Activated T-cell treated with anti-CD3 and anti-CD28 coated beads for 48 hours (primary cell): ENCODE results near the gene NOXRED1.
"Not testable (repeated sequence)": the region's sequence is repeated elsewhere in the genome, so short reads cannot be mapped to it uniquely, and the experiment has no call there.

Experiments used
- DNase-seq: peaks from one replicate; pipeline ENCODE4 v3.0.0-alpha.2; 2020; ENCODE audit warnings: low read depth

Gene NOXRED1, protein sequence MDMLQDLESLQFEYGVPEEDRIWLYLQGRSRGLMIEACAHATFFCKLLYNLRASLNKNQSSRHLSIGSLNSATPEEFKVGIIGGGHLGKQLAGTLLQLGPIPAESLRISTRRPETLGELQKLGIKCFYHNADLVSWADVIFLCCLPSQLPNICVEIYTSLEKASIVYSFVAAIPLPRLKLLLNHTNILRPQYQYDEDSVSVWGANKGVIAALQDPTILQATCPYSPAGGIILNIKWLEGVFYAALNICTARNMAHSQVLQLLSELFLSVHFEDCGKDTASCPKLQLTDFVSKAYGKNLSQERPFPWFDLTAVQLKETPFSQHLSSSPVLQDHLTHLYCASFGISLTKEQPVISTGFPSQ

GRCh38 chr14:77423423-77423822 is at the start of gene NOXRED1:
TSS of gene NOXRED1 (minus strand) at chr14:77423523. CDS start at chr14:77422889, 634 bp downstream.
- no peak for DNase-seq

GRCh38 chr14:77470224-77470870 is 47.0 kb upstream of the NOXRED1 start:
- DNase-seq, result no peak

DNA sequence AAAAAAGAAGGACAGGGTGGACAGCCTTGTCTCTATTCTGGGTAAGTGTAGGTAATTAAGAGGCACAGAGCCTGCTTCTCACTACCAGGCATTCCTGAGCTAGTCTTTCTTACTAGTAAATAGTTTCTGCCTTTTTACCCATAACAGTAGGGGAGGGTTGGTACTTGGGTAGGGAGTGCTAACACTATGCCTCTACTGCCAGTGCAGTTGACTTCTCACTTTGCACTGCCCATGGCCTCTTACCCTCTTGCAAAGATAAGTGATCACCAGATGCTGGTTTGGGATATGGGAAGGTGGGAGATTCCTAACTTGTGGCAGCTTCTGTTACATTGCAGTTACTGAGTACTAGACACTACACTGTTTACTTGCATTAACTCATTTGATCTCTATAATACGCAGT is 46.2 kb upstream of the NOXRED1 start:
- no peak for DNase-seq

GRCh38 chr14:77469067-77469505 is 45.8 kb upstream of the NOXRED1 start:
- no peak for DNase-seq

DNA sequence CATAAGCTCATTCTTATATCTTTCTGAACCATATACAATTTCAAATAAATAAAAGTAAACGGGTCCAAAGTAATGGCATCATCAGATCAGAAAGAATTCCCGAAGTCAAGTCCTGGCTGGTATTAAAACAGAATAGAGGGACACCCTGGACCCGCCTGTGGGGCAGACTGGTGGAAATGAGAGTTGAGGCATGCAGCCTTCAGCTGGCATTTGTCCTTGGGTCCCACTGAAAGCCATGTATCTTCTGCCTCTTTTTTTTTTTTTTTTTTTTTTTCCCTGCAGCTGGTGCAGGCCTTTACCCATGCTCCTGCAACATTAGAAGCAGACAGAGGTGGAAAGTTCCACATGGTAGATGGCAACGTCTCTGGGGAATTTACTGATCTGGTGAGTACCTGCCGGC is 44.5 kb upstream of the NOXRED1 start:
- DNase-seq, result no peak

DNA sequence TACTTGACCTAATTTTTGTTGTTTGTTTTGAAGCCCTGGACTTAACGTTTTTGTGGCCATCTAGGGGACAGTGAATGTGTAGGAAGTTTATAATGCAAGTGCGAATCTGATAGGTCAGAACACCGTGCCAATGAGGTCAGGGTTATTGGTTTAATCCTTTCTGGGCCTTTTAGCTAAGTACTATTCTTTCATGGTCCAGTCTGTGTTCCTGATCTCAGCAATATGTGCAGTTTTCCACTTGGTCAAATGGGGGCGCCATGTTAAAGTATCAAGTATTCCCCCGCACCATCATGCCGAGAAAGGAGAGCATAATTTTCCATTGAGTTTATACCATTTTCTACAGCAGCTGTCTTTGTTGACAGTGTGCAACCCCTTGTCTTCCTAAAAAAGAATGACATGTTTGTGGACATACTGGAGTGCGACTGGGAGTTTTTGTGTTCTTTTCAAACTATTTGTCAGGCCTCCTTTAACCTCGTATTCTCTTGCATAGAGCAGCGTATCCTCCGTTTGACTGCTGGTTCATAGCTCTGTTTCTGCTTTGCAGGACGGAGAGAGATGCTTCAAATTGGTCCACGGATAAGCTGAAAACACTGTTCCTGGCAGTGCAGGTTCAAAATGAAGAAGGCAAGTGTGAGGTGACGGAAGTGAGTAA is 35.9 kb upstream of the NOXRED1 start:
- DNase-seq, result peak; percentile 49

DNA sequence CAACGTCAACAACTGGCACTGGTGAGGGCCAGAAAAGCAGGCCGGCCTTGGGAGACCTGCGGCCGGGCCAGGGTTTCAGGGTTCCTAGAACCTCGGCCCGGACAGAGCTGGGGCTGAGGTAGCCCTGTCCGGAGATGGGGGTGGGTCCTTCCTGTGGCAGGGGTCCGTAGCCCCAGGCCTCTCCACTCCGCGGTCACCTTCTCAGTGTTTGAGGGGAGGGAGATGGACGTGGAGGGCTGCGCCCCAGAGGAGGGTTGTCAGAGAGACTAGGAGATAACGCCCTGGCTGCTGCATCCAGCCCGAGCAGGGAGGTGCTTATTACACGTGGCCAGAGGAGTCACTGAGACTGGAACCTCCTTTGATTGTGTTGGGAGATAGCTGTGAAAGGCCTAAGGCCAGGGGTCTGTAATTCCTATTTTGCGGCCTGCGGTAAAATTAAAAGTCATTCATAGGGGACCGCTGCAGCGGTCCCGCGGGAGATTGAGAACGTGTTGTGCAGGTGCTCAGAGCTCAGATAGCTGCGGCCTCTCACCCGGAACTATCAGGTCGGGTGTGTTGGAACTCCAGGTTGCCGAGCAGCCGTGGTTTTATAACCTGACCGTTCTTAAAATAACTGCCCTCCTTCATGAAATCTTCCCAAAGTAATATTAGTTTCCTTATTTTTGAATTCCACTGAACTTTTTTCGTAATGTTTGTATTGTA is 35.1 kb upstream of the NOXRED1 start:
- peak; percentile 32 for DNase-seq

DNA sequence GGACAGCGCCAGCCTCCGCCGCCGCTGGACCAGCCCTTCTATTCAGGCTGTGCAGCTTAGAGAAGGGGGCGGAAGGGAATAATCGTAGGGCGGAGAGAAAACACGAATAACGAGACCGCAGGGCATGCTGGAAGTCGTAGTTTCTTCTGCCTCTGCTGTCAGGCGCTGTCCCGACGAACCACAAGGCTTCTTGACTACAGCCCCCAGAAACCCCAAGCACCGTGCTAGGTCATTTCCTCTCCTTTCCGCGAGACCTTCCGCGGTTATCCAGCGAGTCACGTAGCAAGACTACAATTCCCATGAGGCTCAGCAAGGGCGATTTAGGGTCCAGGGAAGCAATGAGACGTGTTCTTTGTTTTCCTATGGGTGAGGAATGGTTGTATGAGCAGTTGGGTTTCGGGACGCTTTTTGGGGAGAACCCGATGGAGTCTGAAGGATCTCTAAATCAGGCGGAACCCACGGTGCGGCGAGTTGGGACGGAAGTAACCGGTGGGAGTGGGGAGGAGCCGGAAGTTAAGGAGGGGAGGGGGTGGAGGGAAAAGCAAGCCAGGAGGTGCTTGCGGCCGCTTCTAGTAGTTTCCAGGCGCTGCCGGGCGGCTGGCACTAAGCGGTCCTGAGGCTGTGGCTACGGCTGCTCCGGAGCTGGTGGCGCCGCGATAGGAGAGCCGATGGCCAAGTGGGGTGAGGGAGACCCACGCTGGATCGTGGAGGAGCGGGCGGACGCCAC is 34.4 kb upstream of the NOXRED1 start, which contains the start of the genes AHSA1 and VIPAS39:
Gene AHSA1 (plus strand): TSS at position 572 of the 727 bp plus-strand sequence. CDS start 97 bp downstream, at position 669.
Gene VIPAS39 (minus strand): TSS at position 80 of the 727 bp plus-strand sequence. CDS start 3,499 bp downstream, outside the sequence.
- DNase-seq, result peak; percentile 84

DNA sequence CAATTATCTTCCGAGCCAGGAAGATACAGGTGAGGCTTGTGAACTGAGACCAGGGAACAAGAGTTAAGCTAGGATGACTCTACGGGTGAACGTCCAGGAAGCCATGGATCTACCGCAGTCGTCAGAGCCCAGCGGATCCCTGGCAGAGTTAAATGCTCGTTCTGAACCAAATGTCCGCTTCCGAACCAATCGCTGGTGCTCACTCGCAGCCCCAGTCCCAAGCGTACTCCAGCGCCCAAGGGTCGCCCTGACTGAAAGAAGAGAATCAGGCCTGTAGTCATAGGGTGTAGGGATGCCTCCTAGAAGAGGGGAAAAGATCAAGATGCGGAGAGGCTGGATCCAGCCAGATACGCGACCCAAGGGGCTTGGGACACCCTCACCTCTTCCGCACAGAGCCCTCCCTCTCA is 33.8 kb upstream of the NOXRED1 start:
- no peak for DNase-seq

DNA sequence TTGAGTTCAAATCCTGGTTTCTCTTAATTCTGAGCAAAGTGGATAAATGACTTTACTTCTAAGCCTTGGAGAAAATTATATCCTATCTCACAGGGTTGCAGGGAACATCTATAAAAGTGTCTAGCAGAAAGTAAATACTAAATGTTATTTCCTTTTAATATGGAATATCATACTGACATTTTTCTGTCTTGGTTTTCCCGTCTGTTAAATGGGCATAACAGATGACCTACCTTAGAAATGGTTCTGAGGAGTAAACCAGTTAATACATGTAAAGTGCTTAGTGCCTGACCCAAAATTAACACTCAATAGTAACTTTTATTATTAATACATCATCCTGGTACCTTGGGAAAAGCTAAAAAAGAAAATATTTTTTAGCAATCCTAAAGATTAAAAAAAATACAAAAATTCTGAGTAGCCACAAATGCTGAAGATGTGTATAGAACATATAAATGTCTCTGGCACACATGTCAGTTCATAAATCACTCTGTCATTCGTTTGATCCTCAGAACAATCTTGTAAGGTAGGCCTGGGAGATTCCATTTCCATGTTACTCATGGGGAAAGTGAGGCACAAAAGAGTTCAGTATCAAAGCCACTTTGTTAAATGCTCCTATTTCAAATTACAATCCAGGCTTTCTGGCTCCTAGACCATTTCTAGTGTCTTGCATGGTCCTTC is 32.8 kb upstream of the NOXRED1 start:
- no peak for DNase-seq

GRCh38 chr14:77442196-77442595 is 18.9 kb upstream of the NOXRED1 start:
- no peak for DNase-seq

DNA sequence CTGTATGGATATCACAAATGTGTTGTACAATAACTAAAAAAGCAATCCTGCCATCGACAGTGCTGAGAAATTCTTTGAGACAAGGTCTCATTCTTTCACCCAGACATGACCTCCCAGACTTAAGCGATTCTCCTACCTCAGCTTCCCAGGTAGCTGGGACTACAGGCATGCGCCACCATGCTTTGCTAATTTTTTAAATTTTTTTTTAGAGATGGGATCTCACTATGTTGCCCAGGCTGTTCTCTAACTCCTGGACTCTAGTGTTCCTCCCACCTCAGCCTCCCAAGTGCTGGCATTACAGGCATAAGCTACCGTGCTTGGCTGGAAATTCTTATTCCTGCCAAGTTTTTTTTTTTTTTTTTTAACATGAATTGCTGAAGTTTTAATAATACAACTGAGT is 16.5 kb upstream of the NOXRED1 start:
- no peak for DNase-seq

DNA sequence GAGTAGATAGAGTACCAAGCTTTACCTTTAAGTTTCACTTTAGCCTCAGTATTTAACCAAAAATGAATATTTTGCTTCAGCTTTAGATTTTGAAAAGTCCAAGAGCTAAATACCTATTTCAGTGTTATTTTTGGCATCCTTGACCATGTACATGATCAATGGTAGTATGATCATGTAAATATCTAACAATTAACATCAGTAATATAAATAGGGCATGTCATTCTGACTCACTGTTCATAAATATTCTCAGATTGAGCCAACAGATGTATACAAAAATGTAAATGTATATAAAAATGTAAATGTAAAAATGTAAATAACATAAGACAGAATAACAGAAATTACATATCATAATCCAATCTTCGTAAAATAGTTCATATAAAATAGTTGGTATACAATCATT is 15.3 kb upstream of the NOXRED1 start:
- DNase-seq, result no peak

DNA sequence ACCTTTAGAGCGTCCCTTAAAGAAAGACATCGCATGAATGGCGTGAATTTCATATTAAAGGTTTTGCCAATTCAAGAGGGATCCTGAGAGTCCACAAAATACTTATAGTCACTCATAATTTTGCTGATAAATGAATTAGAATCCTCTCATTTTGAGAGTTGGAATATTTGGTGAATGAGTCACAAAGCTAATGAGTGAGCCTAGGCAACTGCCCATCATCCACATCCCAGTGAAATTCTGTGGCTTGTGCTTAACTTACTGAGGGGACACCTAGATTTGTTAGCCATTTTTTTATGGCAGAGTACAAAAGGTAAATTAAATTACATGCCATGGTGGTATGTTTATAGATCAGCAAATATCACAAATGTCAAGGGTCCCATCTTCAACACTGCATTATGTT is 12.7 kb upstream of the NOXRED1 start:
- no peak for DNase-seq

- no peak for DNase-seq
Measured at GRCh38 chr14:77426396-77426795, 3.1 kb upstream of the NOXRED1 start.

GRCh38 chr14:77424862-77425261 is 1.5 kb upstream of the NOXRED1 start:
- no peak for DNase-seq

DNA sequence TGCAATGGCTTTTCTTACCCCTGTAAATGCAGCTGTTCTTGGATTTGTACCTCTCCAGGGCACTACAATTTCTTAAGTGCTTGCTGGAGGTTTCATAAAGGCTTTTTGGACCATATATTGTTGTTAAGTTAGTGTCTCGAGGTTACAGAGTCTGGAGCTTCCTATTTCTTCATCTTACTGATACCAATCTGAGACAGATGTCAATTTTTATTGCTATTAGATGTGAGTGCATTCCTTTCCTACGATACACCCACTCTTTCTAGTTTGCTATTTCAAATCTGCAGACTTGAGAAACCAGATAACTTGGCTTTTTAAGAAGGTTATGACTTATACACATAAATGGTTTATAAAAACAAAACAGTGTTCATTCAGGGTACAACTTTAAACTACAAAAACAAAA is 2.1 kb downstream of the NOXRED1 start:
- no peak for DNase-seq

GRCh38 chr14:77416836-77417235 is 6.5 kb downstream of the NOXRED1 start:
- DNase-seq, result no peak

DNA sequence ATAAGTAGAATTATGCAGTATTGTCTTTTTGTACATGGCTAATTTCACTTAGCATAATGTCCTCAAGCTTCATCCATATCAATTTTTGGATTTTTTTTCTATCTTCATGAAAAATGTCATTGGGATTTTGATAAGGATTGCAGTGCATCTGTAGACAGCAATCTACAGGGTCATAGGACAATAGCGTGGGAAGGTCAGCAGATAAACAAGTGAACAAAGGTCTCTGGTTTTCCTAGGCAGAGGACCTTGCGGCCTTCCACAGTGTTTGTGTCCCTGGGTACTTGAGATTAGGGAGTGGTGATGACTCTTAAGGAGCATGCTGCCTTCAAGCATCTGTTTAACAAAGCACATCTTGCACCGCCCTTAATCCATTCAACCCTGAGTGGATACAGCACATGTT is 7.2 kb downstream of the NOXRED1 start:
- DNase-seq, result not testable (repeated sequence)

- not testable (repeated sequence) for DNase-seq
Measured at GRCh38 chr14:77415403-77416030, 7.8 kb downstream of the NOXRED1 start.
